ENCODE results near the gene SHC2.

GRCh38 chr19:383922-384798 is 76.7 kb downstream of the SHC2 start:
- TF ChIP-seq EZH2phosphoT487 (IDR thresholded peaks at IDR 0.05; ENCODE audit: borderline replicate concordance) (no peak), CTCF (conservative IDR thresholded peaks at IDR 0.05; ENCODE audit: low read length) (peak; percentile 25; the same call in 1 of the 2 replicates)

Measured in Loucy (cell line).